Kidney capillary endothelial cell (primary cell): ENCODE data around the gene S100A7A.

ENCODE experiments used
- DNase-seq: peaks from one replicate; pipeline ENCODE4 v3.0.0-alpha.2; 2018; ENCODE audit warnings: low spot score

Gene S100A7A

DNA sequence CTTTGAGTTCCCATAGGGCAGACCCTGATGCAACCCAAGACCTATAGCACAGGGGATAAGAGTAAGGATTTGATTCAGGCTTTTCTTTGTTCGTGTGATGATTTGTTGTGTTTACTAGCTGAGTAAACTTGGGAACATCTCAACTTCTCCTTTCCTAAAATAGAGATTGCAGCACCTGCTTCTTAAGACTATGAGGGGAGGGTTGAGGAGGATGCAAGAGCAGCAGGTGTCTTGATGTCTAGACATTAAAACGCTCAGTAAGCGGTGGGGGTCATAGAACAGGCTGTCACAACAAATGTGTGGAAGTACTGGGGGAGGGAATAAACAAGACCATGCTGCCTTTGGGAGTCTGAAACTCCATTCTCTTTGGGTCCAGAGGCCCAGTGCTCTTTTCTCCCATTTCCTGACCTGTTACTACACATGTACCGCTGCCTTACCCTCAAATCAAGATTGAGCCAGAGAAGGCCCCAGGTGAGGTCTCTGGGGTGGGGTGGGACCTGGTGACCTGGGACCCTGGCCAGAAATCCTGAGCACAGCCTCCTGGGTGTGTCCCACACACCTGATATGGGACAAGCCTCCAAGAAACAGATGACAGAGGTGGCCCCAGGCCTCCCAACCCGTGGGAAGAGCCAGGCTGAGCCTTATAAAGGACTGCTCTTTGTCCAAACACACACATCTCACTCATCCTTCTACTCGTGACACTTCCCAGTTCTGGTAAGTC lies at the start of gene S100A7A:
Gene S100A7A (plus strand): TSS at position 671 of the 721 bp plus-strand sequence. CDS start 1,563 bp downstream, outside the sequence.
- no peak for DNase-seq

DNA sequence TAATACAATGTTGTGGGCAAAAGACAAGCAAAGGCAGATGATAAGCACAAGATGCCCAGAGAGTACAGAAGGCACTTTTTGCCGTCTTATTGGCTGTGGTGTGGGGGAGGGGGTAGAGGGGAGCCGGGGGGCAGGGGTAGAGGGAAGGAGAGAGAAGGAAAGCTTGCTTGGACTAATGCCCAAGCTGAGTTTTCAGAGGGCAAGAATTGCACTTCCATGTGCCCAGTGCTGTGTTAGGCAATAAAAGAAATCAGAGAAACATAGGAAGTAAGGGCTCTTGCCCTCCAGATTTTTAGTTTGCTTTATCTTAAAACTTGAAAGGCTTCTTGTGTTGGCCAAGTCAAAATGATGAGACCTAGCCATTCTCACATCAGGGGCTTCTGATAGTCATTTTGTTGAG lies 49.2 kb upstream of the S100A7A start:
- no peak for DNase-seq

DNA sequence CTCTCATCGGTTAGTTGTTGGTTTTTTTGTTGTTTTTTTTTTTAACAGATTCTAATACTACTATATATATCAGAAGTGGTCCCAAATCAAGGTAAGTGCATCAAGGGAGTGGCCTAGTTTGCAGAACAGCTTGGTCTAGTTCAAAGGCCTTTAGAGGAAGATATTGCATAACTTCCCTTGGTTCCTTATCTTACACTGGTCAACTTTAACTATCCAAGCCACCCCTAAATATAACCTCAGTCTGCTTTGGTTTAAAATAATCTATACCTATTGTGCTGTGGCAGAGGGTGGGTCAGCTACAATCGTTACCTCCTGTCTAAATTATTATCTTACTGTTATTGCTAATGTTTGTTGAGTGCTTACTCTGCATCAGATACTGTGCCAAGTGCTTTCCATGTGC lies 47.8 kb upstream of the S100A7A start:
- DNase-seq: no peak

DNA sequence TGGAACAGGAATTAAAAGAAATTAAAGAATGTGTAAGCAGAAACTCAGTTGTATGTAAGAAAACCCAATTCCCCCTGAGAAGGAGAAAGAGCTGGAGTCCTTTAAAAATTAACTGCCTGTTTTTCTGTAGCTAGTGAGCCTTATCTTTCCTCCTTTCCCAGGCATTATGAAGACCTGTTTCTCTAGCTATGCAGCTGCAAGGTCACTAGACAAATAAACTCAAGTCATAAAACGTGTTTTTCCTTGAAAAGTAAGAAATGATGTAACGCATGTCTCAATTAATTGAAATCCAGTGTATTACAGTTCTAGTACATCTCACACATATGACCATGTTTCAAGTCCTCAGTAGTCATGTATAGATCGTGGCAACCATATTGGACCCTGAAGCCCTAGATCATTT lies 46.2 kb upstream of the S100A7A start:
- no peak for DNase-seq

DNA sequence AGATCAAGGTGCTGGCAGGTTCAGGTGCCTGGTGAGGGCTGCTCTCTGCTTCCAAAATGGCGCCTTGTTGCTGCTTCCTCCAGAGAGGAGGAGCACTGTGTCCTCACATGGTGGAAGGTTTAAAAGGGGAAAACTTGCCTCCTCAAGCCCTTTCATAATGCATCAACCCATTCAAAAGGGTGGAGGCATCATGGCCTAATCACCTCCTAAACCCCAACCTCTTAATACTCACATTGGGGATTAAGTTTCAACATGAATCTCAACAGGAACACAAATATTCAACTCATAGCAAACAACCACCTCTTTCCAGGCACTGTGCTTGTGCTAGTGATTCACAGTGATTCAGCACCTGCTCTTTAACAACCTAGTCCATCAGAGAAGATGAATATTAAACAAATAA lies 45.1 kb upstream of the S100A7A start:
- no peak for DNase-seq

DNA sequence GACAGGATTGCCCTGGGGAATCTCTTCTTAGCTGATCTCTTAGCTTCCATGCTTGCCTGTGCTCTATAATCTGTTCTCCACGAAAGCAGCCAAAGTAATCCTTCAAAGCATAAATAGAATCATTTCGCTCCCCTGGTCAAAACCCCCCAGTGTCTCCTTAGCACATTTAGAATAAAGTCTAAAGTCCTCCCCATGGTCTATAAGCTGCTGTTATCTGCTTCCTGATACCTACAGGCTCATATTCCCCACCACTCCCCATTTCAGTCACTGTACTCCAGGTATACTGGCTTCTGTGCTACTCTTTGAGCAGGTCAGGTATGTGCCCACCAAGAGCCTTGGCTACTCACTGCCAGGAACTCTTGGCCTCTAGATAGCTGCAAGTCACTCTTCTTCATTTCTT lies 43.7 kb upstream of the S100A7A start:
- no peak for DNase-seq

DNA sequence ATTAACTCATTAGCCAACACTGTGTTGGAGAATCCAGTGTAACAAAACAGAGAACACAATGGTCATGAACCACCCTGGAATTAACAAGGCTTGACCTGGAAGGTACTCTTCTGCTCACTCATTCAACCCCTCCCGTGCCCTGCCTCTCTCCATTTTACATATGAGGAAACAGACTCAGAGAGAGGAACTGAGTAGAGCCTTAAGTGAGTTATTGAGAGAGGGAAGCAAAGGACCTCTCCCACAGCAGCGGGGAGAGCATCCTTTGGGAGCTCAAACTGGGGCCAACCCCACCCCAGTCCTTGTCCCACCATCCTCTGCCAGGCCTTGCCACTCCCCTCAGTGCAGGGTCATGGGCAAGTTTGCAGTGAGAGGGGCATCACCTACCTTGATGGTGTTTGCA lies 42.2 kb upstream of the S100A7A start:
- DNase-seq: no peak

DNA sequence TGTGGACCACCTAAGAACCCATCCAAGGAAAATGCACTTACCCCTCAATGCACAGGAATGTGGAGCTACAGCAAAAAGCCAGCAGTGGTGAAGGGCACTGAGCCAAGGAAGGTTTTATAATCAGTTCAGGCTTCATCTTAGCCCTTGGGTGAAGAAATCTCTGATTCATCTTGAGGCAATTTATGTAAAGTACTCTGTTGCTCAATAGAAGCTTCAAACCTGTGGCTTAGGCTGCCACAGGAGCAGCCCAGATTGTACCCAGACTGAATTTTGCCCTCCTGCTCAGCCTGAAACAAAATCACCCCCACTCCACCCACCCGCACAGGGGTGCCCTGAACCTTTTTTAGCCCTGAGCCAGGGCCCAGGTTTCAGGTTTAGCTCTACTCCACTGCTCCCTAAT lies 40.8 kb upstream of the S100A7A start, which contains the start of gene S100A12:
Gene S100A12 (minus strand): TSS at position 111 of the 400 bp plus-strand sequence. CDS start 1,029 bp downstream, outside the sequence.
- DNase-seq: no peak

DNA sequence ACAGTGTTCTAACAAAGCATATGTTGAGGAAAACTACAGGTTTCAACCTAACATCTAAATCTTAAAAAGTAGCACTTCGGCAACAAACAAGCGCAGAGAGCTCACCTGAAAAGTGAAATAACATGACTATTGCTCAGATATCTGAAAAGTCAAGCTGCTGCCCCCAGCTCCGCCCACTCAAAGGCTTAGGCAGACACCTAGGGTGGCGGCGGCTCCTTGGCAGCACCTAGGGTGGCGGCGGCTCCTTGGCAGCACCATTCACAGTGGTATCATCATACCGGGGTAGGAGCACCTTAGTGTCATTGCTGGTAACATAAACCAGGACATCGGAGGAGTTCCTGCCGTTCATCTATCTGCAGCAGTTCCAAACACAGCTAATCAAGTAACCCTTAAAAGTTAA lies 36.7 kb upstream of the S100A7A start:
- no peak for DNase-seq

DNA sequence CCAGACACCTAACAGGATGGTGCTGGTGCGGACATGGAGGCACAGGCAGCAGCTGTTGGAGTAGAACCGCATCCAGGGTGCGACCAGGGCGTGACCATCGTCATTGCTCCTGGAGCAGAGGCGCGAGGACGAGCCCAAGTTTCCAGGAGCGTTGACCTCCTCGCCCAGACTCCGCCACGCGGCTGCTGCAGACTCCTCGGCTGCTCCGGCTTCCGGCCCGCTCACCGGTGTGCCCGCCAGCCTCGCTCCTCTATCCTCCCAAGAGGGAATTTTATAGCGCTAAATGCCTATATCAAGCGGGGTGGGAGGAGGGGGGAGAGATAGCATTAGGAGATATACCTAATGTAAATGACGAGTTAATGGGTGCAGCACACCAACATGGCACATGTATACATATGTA lies 35.6 kb upstream of the S100A7A start:
- no peak for DNase-seq

DNA sequence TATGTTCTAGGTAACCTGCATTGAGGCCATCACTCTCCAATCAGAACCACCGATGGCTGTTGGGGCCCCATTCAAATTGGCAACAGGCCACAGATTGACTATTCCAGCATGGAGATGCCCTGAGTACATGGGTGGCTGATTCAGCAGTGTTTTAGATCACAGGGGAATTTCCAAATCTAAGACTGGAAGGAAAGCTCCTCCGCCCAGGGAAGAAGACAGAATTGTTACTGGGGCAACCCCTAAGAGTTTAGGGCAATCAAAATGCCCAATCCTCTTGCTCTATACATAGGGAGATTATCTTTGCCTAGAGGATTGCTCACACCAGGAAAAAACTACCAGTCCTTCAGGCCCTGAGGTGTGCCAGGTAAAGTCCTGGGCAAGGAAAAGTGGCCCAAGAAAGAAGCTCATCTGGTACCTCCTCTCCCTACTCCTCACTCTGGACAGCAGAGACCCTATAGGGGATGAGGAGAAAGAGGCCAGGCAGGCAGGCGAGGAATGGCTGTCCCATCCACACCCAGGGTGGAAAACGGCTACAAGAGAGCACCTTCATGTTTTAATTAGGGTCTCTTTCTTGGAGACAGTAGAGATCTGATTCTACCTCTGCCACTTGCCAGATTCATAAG lies 31.3 kb upstream of the S100A7A start:
- DNase-seq: no peak

DNA sequence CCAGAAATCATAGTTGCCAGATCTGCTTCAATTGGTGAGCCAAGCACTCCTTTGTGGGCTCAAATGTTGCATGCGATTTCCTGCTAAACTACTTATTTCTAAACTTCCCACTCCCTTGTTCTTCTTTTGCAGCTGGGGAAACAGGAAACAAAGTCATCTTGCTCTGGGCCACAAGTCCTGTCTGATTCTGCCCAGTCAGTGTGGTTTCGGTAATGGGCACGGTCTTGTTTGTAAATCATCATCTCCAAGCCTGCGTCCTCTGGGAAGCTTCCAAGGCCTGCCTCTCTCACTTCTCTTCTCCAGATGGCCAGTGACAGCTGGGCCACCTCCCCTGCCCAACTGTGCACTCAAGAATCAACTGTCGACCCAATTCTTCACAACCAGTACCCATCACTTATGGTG lies 29.8 kb upstream of the S100A7A start:
- DNase-seq: no peak

DNA sequence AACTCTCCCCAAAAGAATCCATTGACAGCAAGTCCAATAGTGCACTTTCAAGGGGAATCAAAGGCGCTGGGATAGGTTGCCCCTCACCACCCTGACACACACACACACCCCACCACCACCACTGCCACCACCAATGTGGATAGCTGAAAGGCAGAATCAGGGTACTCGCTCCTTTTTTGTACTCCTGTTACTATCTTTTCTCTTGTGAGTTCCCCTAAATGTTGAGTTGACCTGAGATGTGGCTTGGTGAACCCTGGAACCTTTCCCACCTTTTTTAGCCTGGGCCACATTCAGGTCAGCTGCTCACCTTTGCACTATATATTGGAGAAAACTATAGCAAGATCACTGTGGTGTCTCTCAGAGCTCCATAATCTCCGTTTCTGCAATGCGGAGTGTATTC lies 29.3 kb upstream of the S100A7A start:
- DNase-seq: no peak

DNA sequence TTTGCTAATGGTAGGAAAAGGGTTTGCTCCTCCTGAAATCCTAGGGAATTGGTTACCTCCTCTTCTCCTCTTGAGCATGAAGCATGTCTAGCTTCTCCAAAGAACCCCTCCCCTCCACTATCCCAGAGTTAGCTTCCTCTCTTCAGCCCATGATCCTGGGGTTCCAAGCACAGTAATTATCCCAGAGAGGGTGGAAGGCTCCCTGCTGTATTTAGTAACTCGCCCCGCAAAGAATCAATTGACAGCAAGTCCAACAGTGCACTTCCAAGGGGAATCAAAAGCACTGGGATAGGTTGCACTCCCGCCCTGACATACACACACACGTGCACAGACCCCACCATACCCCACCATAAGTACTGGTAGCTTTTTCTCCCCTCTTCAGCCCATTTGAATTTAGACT lies 28.5 kb upstream of the S100A7A start:
- DNase-seq: no peak

DNA sequence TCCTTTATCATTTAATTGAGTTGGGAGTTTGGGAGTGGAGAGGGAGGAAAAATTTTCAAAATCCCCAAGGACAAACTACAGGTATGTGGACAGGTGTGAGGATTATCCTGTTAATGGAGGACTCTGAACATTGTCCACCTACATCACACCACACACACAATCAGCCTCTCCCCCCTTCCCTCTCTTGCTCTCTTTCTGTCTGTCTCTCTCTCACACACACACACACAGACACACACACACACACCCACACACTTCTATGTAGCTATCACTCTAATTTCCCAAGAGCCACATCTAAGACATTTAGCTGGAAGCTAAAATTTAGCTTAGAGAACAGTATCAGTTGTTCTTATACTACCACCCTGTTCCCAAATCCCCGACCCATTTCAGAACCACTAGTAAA lies 26.9 kb upstream of the S100A7A start:
- no peak for DNase-seq

DNA sequence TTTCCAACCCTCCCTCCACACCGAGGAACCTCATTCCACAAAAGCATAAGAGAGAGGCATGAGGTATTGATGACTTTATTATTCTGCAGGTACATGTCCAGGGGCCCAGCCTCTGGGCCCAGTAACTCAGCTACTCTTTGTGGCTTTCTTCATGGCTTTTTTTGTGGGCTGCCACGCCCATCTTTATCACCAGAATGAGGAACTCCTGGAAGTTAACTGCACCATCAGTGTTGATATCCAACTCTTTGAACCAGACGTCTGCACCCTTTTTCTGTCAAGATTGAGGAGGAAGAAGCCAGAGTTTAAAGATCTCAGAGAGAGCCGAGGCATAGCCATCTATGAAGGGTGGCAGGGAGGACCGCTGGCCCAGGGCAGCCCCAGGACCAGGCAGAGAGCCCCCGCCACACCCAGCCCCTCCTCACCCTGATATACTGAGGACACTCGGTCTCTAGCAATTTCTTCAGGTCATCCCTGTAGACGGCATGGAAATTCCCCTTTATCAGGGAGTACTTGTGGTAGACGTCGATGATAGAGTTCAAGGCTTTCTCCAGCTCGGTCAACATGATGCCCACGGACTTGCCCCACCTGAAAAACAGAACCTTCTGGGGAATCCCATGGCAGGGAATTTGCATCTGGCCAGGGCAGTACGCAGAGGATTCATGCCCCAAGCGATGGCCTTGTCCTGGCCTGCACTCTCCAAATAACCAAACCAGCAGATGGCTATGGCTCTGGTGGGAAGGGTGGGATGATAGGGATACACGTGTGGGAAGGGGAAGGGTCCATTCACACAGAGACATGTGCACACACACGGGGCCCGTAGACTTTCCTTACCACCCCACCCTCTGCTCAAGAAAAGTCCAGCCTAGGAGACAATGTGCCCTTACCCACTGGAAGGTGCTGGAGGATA lies 26.1 kb upstream of the S100A7A start:
- no peak for DNase-seq

DNA sequence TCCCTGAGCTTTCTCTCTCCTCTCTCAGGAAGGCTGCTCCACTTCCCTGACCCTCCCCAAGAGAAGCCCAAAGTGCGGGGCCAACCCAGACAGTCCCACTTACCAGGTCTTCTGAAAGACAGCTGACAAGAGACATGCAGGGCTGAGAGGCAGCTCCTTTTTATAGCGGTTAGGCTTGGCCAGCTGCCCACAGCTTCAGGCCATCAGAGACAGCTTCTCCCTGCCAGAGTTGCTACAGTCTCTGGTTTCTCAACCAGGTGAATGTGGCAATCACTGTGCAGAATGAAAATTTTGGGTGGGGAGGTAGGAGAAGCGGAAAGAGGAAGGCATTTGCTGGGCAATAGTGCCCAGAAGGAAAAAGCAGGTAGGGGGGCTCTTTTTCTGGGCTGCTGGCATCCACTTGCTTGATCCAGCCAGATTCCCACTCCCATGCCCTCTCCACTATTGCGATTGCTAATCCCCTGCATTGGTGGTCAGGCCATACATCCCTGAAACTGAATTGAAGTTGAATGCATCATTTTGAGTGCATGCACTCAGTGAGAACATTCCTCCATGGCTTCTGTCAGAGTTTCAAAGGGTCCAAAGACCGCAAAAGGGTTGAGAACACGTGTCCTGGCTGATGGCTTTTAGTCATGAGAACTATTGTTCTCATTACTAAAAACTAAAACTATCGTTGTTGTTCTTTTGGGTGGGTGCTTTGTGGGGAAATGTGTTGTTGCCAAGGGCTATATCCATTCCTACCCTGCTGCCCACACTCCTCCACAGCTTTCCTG lies 25.2 kb upstream of the S100A7A start, which contains the start of gene S100A8:
Gene S100A8 (minus strand): TSS at position 136 of the 773 bp plus-strand sequence. CDS start 538 bp downstream, outside the sequence.
- no peak for DNase-seq

DNA sequence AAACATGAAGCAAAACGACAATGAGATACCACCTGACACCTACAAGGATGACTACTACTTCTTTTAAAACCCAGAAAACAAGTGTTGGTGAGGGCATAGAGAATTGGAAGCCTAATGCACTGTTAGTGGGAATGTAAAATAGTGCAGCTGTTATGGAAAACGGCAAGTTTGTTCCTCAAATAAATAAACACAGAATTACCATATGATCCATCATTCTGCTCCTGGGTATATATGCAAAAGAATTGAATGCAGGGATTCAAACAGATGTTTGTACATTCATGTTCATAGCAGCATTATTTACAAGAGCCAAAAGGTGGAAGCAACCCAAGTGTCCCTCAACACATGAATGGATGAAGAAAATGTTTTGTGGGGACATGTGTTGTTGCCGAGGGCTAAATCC lies 24.1 kb upstream of the S100A7A start:
- no peak for DNase-seq

DNA sequence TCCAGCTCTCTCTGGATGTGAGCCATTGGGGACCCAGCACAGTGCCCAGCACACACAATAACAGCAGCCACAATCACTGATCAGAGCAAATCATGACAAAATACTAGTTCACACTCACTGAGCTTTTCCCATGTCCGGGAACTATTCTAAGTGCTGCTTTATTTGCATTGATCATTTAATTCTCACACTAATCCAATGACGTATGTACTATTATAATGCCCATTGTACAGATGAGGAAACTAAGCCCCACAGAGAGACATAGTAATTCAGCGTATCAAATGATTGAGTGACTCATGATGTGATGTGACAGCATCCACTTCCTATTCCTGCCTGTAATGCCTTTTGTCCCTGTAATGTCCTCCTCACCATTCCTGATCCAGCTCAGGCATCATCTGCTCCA lies 23.5 kb upstream of the S100A7A start:
- DNase-seq: no peak

DNA sequence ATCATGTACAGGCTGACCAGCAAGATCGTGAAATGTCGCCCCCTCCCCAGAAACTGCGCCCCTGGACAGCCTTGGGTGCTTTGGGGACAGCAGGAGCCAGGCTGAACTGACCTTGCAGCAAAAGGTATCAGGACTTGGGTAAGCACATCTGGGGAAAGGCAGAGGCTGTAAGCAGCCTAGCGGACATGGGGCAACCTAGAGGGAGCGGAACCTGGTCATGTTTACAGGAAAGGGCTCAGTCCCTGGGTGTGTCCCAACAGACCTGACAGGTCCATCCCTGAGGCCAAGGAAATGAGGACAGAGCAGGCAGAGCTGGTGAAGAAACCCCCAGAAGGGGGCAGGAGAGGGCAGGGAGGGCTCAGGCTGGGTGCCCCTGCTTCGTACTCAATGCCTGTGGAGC lies 22.4 kb upstream of the S100A7A start:
- no peak for DNase-seq

DNA sequence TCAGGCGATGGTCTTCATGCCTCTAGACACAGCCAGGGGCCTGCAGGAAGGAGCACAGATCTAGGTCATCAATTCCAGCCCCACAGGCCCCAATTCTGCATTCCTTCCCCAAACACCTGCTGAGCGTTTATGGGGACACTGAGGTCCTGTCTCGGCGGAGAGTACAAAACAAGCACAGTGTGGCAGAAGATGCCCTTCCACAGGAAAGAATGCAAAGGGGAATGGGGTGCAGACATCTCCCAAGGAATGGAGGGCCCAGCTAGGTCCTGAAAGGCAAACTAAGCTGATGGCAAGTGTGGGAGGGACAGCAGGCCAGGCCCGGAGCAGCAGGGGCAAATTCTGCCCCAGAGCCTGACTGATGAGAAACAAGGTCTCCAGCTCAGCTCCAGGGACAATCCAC lies 21.9 kb upstream of the S100A7A start:
- DNase-seq: no peak

DNA sequence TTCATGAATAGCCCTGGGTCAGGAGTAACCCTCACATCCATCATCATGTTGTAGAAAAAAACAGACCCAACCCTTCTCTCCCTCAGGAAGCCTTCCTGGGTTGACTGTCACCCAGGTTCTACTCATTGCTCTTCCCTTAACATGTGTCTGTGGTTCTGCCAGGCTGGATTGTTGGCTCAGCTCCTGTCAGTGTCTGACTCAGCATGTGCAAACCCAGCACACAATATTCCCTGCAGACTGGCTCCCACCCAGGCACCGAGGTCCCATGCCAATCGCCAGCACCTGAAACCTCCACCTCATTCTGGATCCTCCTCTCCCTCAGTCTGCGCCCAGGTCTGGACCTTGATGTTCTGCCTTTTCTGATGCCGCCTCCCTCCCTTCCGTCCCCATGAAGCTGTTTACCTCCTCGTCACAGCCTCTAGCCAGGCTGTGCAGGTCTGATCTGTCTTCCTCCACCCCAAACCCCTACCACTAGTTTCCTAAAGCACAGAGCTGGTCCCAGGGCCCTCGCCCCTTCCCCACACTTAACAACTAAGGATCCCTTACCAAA lies 21.1 kb upstream of the S100A7A start:
- DNase-seq: no peak
